ENCODE measurements around the gene OPCML.

OPCML gene

DNA sequence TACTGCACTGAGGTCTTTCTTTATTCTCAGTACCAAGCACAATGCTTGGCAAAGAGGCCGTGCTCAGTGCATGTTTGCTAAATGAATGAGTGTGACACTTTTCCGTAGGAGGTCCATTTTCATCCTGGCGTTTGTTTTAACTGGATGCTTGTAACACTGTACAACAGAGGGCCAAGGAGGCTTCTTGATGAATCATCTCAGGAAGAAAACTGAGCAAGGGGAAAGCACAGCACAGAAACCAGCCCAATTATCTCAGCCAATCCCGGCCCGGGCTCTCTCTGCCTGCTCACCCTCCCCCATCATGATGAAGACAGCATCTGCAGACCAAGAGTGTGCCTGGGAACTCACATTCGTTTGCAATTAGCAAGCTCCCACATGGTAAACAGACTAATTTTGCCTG, 570.3 kb downstream of the OPCML start:
- no peaks in the 10 kb centered on the region for H3K79me2 ChIP-seq (ENCODE audit: control insufficient read depth, low read length)
- H3F3A ChIP-seq (ENCODE audit: control insufficient read depth, insufficient read depth) = no peaks in the 10 kb centered on the region
- H3K27ac ChIP-seq (ENCODE audit: low read depth, low read length) = no peak overlapping the region
- H4K20me1 ChIP-seq (ENCODE audit: control insufficient read depth, insufficient read depth, low read depth, low read length) = no peaks in the 10 kb centered on the region
- no peak overlapping the region for H3K4me3 ChIP-seq (ENCODE audit: low read length)
- no peaks in the 10 kb centered on the region for H3K36me3 ChIP-seq (ENCODE audit: control insufficient read depth, low read length)
- no peaks in the 10 kb centered on the region for H3K9me3 ChIP-seq (ENCODE audit: control insufficient read depth, insufficient read depth, low read length)
- no peak overlapping the region for H3K4me2 ChIP-seq (ENCODE audit: low read length)
- no peaks in the 10 kb centered on the region for H3K9me2 ChIP-seq (replicated peaks; ENCODE audit: control insufficient read depth, low read length)
- no peaks in the 10 kb centered on the region for H3K27me3 ChIP-seq (ENCODE audit: control insufficient read depth, low read length)
- no peak for TF ChIP-seq EZH2phosphoT487 (IDR thresholded peaks at IDR 0.05; ENCODE audit: borderline replicate concordance, low read length)
- TF ChIP-seq CTCF (IDR thresholded peaks at IDR 0.05; ENCODE audit: low read depth, low read length, poor library complexity, severe bottlenecking) = no peak
- no peaks in the 10 kb centered on the region for H3K4me1 ChIP-seq (ENCODE audit: control insufficient read depth, low read length)

DNA sequence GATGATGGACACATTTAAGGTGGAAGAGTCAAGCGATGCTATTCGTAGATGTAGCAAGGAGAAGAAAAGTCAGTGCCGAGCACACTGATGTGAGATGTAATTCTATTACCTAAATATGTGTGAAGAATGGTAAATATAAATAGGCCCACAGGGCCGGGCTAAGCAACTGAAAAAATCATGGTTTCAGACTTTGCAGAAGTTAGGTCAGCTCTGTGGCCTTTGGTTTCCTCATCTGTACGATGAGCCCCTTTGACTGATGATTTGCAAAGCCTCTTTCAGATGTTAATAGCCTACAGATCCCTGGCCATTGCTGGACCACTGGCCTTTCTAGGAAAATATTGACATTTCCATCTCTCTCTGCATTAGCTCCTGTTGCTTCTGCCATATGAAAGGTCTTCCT, 570.8 kb downstream of the OPCML start:
- Histone ChIP-seq H3K4me3 (ENCODE audit: low read length) (no peak overlapping the region), H4K20me1 (ENCODE audit: control insufficient read depth, insufficient read depth, low read depth, low read length) (no peaks in the 10 kb centered on the region), H3K4me1 (ENCODE audit: control insufficient read depth, low read length) (no peaks in the 10 kb centered on the region), H3K9me3 (ENCODE audit: control insufficient read depth, insufficient read depth, low read length) (no peaks in the 10 kb centered on the region), H3K27ac (ENCODE audit: low read depth, low read length) (no peak overlapping the region), H3K9me2 (replicated peaks; ENCODE audit: control insufficient read depth, low read length) (no peaks in the 10 kb centered on the region), H3K36me3 (ENCODE audit: control insufficient read depth, low read length) (no peaks in the 10 kb centered on the region), H3F3A (ENCODE audit: control insufficient read depth, insufficient read depth) (no peaks in the 10 kb centered on the region), H3K79me2 (ENCODE audit: control insufficient read depth, low read length) (no peaks in the 10 kb centered on the region), H3K27me3 (ENCODE audit: control insufficient read depth, low read length) (no peaks in the 10 kb centered on the region), H3K4me2 (ENCODE audit: low read length) (no peak overlapping the region)
- TF ChIP-seq EZH2phosphoT487 (IDR thresholded peaks at IDR 0.05; ENCODE audit: borderline replicate concordance, low read length) (no peak), CTCF (IDR thresholded peaks at IDR 0.05; ENCODE audit: low read depth, low read length, poor library complexity, severe bottlenecking) (no peak)

GRCh38 chr11:132960273-132961078, 571.8 kb downstream of the OPCML start:
- no peak overlapping the region for H3K27ac ChIP-seq (ENCODE audit: low read depth, low read length)
- no peaks in the 10 kb centered on the region for H3K4me1 ChIP-seq (ENCODE audit: control insufficient read depth, low read length)
- H3K9me2 ChIP-seq (replicated peaks; ENCODE audit: control insufficient read depth, low read length) = no peaks in the 10 kb centered on the region
- H4K20me1 ChIP-seq (ENCODE audit: control insufficient read depth, insufficient read depth, low read depth, low read length) = no peaks in the 10 kb centered on the region
- no peaks in the 10 kb centered on the region for H3F3A ChIP-seq (ENCODE audit: control insufficient read depth, insufficient read depth)
- H3K4me3 ChIP-seq (ENCODE audit: low read length) = no peak overlapping the region
- no peaks in the 10 kb centered on the region for H3K27me3 ChIP-seq (ENCODE audit: control insufficient read depth, low read length)
- H3K4me2 ChIP-seq (ENCODE audit: low read length) = no peak overlapping the region
- no peaks in the 10 kb centered on the region for H3K36me3 ChIP-seq (ENCODE audit: control insufficient read depth, low read length)
- TF ChIP-seq EZH2phosphoT487 (IDR thresholded peaks at IDR 0.05; ENCODE audit: borderline replicate concordance, low read length) = no peak
- no peak for TF ChIP-seq CTCF (IDR thresholded peaks at IDR 0.05; ENCODE audit: low read depth, low read length, poor library complexity, severe bottlenecking)
- H3K9me3 ChIP-seq (ENCODE audit: control insufficient read depth, insufficient read depth, low read length) = no peaks in the 10 kb centered on the region
- H3K79me2 ChIP-seq (ENCODE audit: control insufficient read depth, low read length) = no peaks in the 10 kb centered on the region

Data from DOHH2 (cell line).